HEK293 (cell line): ENCODE results near the gene ZNF428.

Source experiments
- CTCF ChIA-PET: fragments of 350-600 bp; formaldehyde crosslinking; extraction: SDS; loops from one replicate; lab custom pipeline; 2021; ENCODE audit warnings: antibody characterized with exemption; lab: Yijun Ruan, JAX
- POLR2A ChIA-PET: fragments of 300-600 bp; formaldehyde crosslinking; extraction: SDS; loops from one replicate; lab custom pipeline; 2020; ENCODE audit warnings: antibody characterized with exemption, inconsistent platforms; lab: Yijun Ruan, JAX
- H3K27ac ChIP-seq: fragments of 200-500 bp; sonication (Bioruptor generic); 2 replicates; pipeline ENCODE4 v1.5.1; 2014; ENCODE audit warnings: low read depth, low read length, control low read depth, inconsistent platforms; ENCODE audit errors: extremely low read depth
- H3K36me3 ChIP-seq, 2 experiments: fragments of 200-500 bp in 1 of 2; sonication (Bioruptor generic) in 1 of 2; 1 replicate in 1 of 2; 2 replicates in 1 of 2; pipeline ENCODE4 v1.5.1; 2014 to 2017; ENCODE audit warnings: inconsistent platforms in 2 of 2, low read length in 2 of 2; ENCODE audit not compliant: control insufficient read depth in 2 of 2, insufficient read depth in 1 of 2
- H3K4me1 ChIP-seq: fragments of 200-500 bp; sonication (Bioruptor generic); 2 replicates; pipeline ENCODE4 v1.5.1; 2014; ENCODE audit warnings: mild to moderate bottlenecking, low read length, inconsistent platforms; ENCODE audit not compliant: control insufficient read depth, insufficient read depth
- H3K4me3 ChIP-seq: 2 replicates; pipeline ENCODE4 v1.5.1; 2011; ENCODE audit warnings: low read depth, mild to moderate bottlenecking, control low read depth, low read length, moderate library complexity
- H3K9me3 ChIP-seq: fragments of 200-500 bp; sonication (Bioruptor generic); 2 replicates; pipeline ENCODE4 v1.5.1; 2014; ENCODE audit warnings: low read depth, low read length, inconsistent platforms; ENCODE audit not compliant: control insufficient read depth, insufficient read depth
- ZIC2 ChIP-seq: fragments of 450-650 bp; formaldehyde crosslinking; IDR thresholded peaks from 2 replicates; pipeline ENCODE4 v1.5.1; 2016; ENCODE audit warnings: missing biosample characterization, missing genetic modification characterization
- ZNF146 ChIP-seq: fragments of 450-650 bp; formaldehyde crosslinking; IDR thresholded peaks from 2 replicates; pipeline ENCODE4 v1.5.1; 2016; ENCODE audit warnings: missing biosample characterization, missing genetic modification characterization
- ZNF16 ChIP-seq: fragments of 450-650 bp; formaldehyde crosslinking; IDR thresholded peaks from 2 replicates; pipeline ENCODE4 v1.5.1; 2016; ENCODE audit warnings: low read depth, missing biosample characterization, missing genetic modification characterization
- ZNF292 ChIP-seq: fragments of 450-650 bp; formaldehyde crosslinking; IDR thresholded peaks from 2 replicates; pipeline ENCODE4 v1.5.1; 2016; ENCODE audit warnings: low read depth, missing biosample characterization, missing genetic modification characterization, borderline replicate concordance
- ZNF510 ChIP-seq: fragments of 450-650 bp; formaldehyde crosslinking; IDR thresholded peaks from 2 replicates; pipeline ENCODE4 v1.5.1; 2018; ENCODE audit warnings: mild to moderate bottlenecking, missing genetic modification characterization, missing biosample characterization; ENCODE audit not compliant: insufficient replicate concordance
- ZNF558 ChIP-seq: fragments of 450-650 bp; formaldehyde crosslinking; IDR thresholded peaks from 2 replicates; pipeline ENCODE4 v1.5.1; 2016; ENCODE audit warnings: missing biosample characterization, missing genetic modification characterization
- ZNF768 ChIP-seq: fragments of 450-650 bp; formaldehyde crosslinking; IDR thresholded peaks from 2 replicates; pipeline ENCODE4 v1.5.1; 2018; ENCODE audit warnings: missing biosample characterization, mild to moderate bottlenecking, missing genetic modification characterization
- ZNF837 ChIP-seq: fragments of 450-650 bp; formaldehyde crosslinking; IDR thresholded peaks from 2 replicates; pipeline ENCODE4 v1.5.1; 2016; ENCODE audit warnings: missing biosample characterization, missing genetic modification characterization
- ZSCAN23 ChIP-seq: fragments of 450-650 bp; formaldehyde crosslinking; IDR thresholded peaks from 2 replicates; pipeline ENCODE4 v1.5.1; 2016; ENCODE audit warnings: missing biosample characterization, missing genetic modification characterization
- TF ChIP-seq, protein P1 (sequence below): fragments of 450-650 bp; formaldehyde crosslinking; IDR thresholded peaks from 2 replicates; pipeline ENCODE4 v1.5.1; 2016; ENCODE audit warnings: missing biosample characterization, missing genetic modification characterization
- TF ChIP-seq, protein P2 (sequence below): fragments of 450-650 bp; formaldehyde crosslinking; IDR thresholded peaks from 2 replicates; pipeline ENCODE4 v1.5.1; 2016; ENCODE audit warnings: missing biosample characterization, missing genetic modification characterization
- TF ChIP-seq, protein P3 (sequence below): fragments of 450-650 bp; formaldehyde crosslinking; IDR thresholded peaks from 2 replicates; pipeline ENCODE4 v1.5.1; 2016; ENCODE audit warnings: missing biosample characterization, missing genetic modification characterization
- TF ChIP-seq, protein P4 (sequence below): fragments of 450-650 bp; formaldehyde crosslinking; IDR thresholded peaks from 2 replicates; pipeline ENCODE4 v1.5.1; 2016; ENCODE audit warnings: missing biosample characterization, missing genetic modification characterization
- TF ChIP-seq, protein P5 (sequence below): fragments of 450-650 bp; formaldehyde crosslinking; optimal IDR thresholded peaks from 2 replicates; pipeline ENCODE3; 2016; ENCODE audit warnings: missing biosample characterization, mild to moderate bottlenecking, missing genetic modification characterization

ZNF428 gene

DNA sequence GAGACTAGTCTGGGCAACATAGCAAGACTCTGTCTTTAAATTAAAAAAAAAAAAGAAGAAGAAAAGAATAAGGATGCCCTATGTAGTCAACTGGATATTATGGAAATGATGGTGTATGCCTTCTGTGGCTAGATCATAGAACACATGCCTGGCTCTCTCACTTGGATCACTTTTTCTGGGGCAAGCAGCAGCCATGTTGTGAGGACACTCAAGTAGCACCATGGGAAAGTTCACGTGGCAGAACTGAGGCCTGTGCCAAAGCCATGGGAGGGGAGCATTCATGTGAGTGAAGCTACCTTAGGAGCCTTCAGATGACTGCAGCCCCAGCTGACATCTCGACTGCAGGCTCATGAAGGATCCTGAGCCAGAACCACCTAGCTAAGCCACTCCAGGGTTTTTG lies 38.6 kb upstream of the ZNF428 start:
- TF ChIP-seq, protein P1, sequence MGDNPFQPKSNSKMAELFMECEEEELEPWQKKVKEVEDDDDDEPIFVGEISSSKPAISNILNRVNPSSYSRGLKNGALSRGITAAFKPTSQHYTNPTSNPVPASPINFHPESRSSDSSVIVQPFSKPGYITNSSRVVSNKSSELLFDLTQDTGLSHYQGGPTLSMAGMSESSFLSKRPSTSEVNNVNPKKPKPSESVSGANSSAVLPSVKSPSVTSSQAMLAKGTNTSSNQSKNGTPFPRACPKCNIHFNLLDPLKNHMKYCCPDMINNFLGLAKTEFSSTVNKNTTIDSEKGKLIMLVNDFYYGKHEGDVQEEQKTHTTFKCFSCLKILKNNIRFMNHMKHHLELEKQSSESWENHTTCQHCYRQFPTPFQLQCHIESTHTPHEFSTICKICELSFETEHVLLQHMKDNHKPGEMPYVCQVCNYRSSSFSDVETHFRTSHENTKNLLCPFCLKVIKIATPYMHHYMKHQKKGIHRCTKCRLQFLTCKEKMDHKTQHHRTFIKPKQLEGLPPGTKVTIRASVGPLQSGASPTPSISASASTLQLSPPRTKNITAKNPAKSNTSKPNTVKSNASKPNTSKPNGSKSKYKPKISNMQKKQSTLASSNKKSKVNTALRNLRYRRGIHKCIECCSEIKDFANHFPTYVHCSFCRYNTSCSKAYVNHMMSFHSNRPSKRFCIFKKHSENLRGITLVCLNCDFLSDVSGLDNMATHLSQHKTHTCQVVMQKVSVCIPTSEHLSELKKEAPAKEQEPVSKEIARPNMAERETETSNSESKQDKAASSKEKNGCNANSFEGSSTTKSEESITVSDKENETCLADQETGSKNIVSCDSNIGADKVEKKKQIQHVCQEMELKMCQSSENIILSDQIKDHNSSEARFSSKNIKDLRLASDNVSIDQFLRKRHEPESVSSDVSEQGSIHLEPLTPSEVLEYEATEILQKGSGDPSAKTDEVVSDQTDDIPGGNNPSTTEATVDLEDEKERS, result peak; percentile 60; the same call in 1 of the 2 replicates
- TF ChIP-seq ZNF768 (tag by site-specific recombination) (no peak), ZNF292 (tag by site-specific recombination) (no peak), ZNF837 (tag by site-specific recombination) (no peak)
- CTCF ChIA-PET, result interaction anchor here (0.7 to 1.4 kb wide), 4 partner anchors 11 to 108 kb away, joined by 4 to 7 read pairs (median 6); partner anchors contain the start of gene XRCC1

DNA sequence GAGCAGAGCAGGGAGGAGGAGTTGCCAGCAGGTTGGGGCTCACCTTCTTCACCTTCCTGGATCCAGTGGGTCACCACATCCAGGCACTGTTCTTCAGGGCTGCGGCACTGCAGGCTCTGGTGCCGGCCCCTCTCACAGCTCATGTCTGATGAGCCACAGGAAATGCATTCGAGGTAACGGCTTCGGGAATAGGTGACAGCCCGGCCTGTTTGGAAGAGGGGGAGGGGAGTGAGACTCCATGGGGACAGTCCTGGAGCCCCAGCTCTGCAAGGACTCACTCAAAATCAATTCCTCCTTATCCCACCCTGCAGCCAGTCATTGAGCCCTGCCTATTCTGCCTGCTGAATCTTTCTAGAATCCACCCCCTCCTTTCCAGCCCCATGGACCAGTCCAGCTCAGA lies 37.0 kb upstream of the ZNF428 start:
- TF ChIP-seq ZNF146, result no peak
- TF ChIP-seq, protein P2, sequence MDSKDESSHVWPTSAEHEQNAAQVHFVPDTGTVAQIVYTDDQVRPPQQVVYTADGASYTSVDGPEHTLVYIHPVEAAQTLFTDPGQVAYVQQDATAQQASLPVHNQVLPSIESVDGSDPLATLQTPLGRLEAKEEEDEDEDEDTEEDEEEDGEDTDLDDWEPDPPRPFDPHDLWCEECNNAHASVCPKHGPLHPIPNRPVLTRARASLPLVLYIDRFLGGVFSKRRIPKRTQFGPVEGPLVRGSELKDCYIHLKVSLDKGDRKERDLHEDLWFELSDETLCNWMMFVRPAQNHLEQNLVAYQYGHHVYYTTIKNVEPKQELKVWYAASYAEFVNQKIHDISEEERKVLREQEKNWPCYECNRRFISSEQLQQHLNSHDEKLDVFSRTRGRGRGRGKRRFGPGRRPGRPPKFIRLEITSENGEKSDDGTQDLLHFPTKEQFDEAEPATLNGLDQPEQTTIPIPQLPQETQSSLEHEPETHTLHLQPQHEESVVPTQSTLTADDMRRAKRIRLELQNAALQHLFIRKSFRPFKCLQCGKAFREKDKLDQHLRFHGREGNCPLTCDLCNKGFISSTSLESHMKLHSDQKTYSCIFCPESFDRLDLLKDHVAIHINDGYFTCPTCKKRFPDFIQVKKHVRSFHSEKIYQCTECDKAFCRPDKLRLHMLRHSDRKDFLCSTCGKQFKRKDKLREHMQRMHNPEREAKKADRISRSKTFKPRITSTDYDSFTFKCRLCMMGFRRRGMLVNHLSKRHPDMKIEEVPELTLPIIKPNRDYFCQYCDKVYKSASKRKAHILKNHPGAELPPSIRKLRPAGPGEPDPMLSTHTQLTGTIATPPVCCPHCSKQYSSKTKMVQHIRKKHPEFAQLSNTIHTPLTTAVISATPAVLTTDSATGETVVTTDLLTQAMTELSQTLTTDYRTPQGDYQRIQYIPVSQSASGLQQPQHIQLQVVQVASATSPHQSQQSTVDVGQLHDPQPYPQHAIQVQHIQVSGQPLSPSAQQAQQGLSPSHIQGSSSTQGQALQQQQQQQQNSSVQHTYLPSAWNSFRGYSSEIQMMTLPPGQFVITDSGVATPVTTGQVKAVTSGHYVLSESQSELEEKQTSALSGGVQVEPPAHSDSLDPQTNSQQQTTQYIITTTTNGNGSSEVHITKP (tag by site-specific recombination), result peak; percentile 71
- ChIA-PET CTCF (interaction anchor here (0.7 to 1.2 kb wide), 2 partner anchors 88 to 101 kb away, joined by 3 to 5 read pairs; no protein-coding TSS in a partner anchor), POLR2A (interaction anchor here (0.7 to 2.7 kb wide), 2 partner anchors 12 to 134 kb away, joined by 4 to 14 read pairs; no protein-coding TSS in a partner anchor)
- Histone ChIP-seq H3K4me1 (peaks cover 3% of the 10 kb centered on the region), H3K9me3 (peaks cover 10% of the 10 kb centered on the region), H3K27ac (no peak overlapping the region), H3K4me3 (no peak overlapping the region), H3K36me3 (peaks cover 36 to 79% of the 10 kb centered on the region in 2 experiments)

More for the DNA sequence above, 38.6 kb upstream of the ZNF428 start:
- no peaks in the 10 kb centered on the region for H3K4me1 ChIP-seq
- peaks cover 10% of the 10 kb centered on the region for H3K9me3 ChIP-seq
- H3K4me3 ChIP-seq, result no peak overlapping the region
- H3K27ac ChIP-seq, result no peak overlapping the region
- H3K36me3 ChIP-seq, result peaks cover 40 to 78% of the 10 kb centered on the region in 2 experiments
- POLR2A ChIA-PET, result interaction anchor here (1.8 to 2.7 kb wide), 2 partner anchors 10 kb away, joined by 14 to 15 read pairs; no protein-coding TSS in a partner anchor

DNA sequence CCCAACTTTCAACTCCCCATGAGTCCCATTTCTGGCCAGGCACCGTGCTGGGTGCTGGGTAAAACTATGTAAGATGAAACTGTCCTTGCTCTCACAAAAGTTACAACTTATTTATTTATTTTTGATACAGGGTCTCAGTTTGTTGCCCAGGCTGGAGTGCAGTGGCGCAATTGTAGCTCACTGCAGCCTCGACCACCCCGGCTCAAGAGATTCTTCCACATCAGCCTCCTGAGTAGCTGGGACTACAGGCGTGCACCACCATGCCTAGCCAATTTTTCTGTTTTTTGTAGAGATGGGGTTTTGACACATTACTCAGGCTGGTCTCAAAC lies 33.1 kb upstream of the ZNF428 start:
- Histone ChIP-seq H3K27ac (no peak overlapping the region), H3K4me3 (no peak overlapping the region), H3K36me3 (peaks cover 36 to 72% of the 10 kb centered on the region in 2 experiments), H3K9me3 (peaks cover 3% of the 10 kb centered on the region; the same call in 1 of the 2 replicates), H3K4me1 (peaks cover 3% of the 10 kb centered on the region)
- CTCF ChIA-PET, result interaction anchor here (0.6 to 4.6 kb wide), 28 partner anchors 9 to 213 kb away, joined by 3 to 52 read pairs (median 5); partner anchors contain the start of genes IRGC, IRGQ, ZNF283 and ZNF575
- POLR2A ChIA-PET, result interaction anchor here (1.0 kb wide), 1 partner anchor 16 kb away, joined by 3 read pairs; no protein-coding TSS in a partner anchor
- TF ChIP-seq, protein P3, sequence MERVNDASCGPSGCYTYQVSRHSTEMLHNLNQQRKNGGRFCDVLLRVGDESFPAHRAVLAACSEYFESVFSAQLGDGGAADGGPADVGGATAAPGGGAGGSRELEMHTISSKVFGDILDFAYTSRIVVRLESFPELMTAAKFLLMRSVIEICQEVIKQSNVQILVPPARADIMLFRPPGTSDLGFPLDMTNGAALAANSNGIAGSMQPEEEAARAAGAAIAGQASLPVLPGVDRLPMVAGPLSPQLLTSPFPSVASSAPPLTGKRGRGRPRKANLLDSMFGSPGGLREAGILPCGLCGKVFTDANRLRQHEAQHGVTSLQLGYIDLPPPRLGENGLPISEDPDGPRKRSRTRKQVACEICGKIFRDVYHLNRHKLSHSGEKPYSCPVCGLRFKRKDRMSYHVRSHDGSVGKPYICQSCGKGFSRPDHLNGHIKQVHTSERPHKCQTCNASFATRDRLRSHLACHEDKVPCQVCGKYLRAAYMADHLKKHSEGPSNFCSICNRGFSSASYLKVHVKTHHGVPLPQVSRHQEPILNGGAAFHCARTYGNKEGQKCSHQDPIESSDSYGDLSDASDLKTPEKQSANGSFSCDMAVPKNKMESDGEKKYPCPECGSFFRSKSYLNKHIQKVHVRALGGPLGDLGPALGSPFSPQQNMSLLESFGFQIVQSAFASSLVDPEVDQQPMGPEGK (tag by site-specific recombination), result no peak
- TF ChIP-seq ZNF558 (tag by site-specific recombination), result 0 out of 2 replicates have a peak, but pooled peaks have one; percentile 1
- TF ChIP-seq ZNF768 (tag by site-specific recombination), result 0 out of 2 replicates have a peak, but pooled peaks have one; percentile 1
- TF ChIP-seq, protein P4, sequence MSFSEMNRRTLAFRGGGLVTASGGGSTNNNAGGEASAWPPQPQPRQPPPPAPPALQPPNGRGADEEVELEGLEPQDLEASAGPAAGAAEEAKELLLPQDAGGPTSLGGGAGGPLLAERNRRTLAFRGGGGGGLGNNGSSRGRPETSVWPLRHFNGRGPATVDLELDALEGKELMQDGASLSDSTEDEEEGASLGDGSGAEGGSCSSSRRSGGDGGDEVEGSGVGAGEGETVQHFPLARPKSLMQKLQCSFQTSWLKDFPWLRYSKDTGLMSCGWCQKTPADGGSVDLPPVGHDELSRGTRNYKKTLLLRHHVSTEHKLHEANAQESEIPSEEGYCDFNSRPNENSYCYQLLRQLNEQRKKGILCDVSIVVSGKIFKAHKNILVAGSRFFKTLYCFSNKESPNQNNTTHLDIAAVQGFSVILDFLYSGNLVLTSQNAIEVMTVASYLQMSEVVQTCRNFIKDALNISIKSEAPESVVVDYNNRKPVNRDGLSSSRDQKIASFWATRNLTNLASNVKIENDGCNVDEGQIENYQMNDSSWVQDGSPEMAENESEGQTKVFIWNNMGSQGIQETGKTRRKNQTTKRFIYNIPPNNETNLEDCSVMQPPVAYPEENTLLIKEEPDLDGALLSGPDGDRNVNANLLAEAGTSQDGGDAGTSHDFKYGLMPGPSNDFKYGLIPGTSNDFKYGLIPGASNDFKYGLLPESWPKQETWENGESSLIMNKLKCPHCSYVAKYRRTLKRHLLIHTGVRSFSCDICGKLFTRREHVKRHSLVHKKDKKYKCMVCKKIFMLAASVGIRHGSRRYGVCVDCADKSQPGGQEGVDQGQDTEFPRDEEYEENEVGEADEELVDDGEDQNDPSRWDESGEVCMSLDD, result peak; percentile 67; the same call in 1 of the 2 replicates
- TF ChIP-seq ZNF16 (tag by site-specific recombination), result no peak
- TF ChIP-seq ZIC2 (tag by site-specific recombination), result peak; percentile 44; the same call in 1 of the 2 replicates
- no peak for TF ChIP-seq ZSCAN23
- TF ChIP-seq, protein P5, sequence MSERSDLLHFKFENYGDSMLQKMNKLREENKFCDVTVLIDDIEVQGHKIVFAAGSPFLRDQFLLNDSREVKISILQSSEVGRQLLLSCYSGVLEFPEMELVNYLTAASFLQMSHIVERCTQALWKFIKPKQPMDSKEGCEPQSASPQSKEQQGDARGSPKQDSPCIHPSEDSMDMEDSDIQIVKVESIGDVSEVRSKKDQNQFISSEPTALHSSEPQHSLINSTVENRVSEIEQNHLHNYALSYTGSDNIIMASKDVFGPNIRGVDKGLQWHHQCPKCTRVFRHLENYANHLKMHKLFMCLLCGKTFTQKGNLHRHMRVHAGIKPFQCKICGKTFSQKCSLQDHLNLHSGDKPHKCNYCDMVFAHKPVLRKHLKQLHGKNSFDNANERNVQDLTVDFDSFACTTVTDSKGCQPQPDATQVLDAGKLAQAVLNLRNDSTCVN (tag by site-specific recombination), result no peak
- no peak for TF ChIP-seq ZNF510 (tag by site-specific recombination)
